ENCODE data around the gene MAN1C1. TPM values are rescaled to one million over a fixed set of nuclear protein-coding genes. Genes with fewer than 3 reads are reported as not detected.

The MAN1C1 gene
- total RNA-seq, 1 experiment from 2014 or later, result 1.2 TPM

DNA sequence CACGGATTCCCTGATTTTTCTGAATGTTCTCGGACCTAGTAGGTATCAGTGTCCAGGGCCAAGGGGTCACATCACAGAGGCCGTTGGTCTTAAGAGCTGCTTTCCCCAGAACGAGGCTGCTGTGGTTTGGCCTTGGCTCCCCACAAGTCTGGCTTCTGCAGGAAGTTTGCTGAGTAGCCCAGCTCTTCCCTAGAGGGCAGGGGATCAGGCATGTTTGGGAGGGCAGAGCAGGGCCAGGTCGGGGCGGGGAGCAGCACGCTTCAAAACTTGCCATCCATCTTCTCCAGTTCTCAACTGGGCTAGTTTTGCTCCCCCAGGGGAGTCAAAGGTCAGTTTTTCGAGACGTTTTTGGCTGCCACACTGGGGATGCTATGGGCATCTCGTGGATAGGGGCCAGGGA is 37.0 kb downstream of the MAN1C1 start:
- H2AFZ ChIP-seq (ENCODE audit: low read depth, low read length, poor library complexity, severe bottlenecking), result no peak overlapping the region
- H3K4me3 ChIP-seq (replicated peaks in 1 of 2; ENCODE audit: low read depth in 1 of 2, low read length in 2 of 2), result no peak overlapping the region
- ChIA-PET RAD21 (ENCODE audit: low non-redundant PET in 1 of 2, low total read pairs in 2 of 2, uncharacterized antibody in 2 of 2, unreplicated experiment in 2 of 2) (no interaction called here), POLR2A (no interaction called here), CTCF (no interaction called here)
- TF ChIP-seq, protein P1, sequence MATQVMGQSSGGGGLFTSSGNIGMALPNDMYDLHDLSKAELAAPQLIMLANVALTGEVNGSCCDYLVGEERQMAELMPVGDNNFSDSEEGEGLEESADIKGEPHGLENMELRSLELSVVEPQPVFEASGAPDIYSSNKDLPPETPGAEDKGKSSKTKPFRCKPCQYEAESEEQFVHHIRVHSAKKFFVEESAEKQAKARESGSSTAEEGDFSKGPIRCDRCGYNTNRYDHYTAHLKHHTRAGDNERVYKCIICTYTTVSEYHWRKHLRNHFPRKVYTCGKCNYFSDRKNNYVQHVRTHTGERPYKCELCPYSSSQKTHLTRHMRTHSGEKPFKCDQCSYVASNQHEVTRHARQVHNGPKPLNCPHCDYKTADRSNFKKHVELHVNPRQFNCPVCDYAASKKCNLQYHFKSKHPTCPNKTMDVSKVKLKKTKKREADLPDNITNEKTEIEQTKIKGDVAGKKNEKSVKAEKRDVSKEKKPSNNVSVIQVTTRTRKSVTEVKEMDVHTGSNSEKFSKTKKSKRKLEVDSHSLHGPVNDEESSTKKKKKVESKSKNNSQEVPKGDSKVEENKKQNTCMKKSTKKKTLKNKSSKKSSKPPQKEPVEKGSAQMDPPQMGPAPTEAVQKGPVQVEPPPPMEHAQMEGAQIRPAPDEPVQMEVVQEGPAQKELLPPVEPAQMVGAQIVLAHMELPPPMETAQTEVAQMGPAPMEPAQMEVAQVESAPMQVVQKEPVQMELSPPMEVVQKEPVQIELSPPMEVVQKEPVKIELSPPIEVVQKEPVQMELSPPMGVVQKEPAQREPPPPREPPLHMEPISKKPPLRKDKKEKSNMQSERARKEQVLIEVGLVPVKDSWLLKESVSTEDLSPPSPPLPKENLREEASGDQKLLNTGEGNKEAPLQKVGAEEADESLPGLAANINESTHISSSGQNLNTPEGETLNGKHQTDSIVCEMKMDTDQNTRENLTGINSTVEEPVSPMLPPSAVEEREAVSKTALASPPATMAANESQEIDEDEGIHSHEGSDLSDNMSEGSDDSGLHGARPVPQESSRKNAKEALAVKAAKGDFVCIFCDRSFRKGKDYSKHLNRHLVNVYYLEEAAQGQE (IDR thresholded peaks at IDR 0.05; ENCODE audit: low read depth), result no peak
- TF ChIP-seq RAD21 (IDR thresholded peaks at IDR 0.05; ENCODE audit: low read depth) (no peak), POLR2AphosphoS5 (IDR thresholded peaks at IDR 0.05; ENCODE audit: low read depth, low read length) (no peak), EGR1 (IDR thresholded peaks at IDR 0.05; ENCODE audit: low read depth) (no peak), ZNF274 (IDR thresholded peaks at IDR 0.05; ENCODE audit: low read depth, low read length) (no peak), SRF (IDR thresholded peaks at IDR 0.05; ENCODE audit: low read depth) (no peak), EZH2phosphoT487 (IDR thresholded peaks at IDR 0.05; ENCODE audit: borderline replicate concordance) (no peak), SIN3A (IDR thresholded peaks at IDR 0.05; ENCODE audit: low read depth) (no peak), ZFX (IDR thresholded peaks at IDR 0.05) (no peak)
- TF ChIP-seq, protein P2, sequence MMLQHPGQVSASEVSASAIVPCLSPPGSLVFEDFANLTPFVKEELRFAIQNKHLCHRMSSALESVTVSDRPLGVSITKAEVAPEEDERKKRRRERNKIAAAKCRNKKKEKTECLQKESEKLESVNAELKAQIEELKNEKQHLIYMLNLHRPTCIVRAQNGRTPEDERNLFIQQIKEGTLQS (IDR thresholded peaks at IDR 0.05), result no peak
- intact Hi-C loops (cut with micrococcal nuclease), result no loop called here
- no peaks in the 10 kb centered on the region for H3K4me1 ChIP-seq (ENCODE audit: control insufficient read depth in 1 of 2, insufficient read depth in 2 of 2, low read length in 2 of 2)
- H3K9ac ChIP-seq (ENCODE audit: low read length), result no peak overlapping the region
- no peaks in the 10 kb centered on the region for H4K20me1 ChIP-seq (ENCODE audit: insufficient read depth)
- no peaks in the 10 kb centered on the region for H3K9me3 ChIP-seq (ENCODE audit: control insufficient read depth in 1 of 2, insufficient read depth in 1 of 2, low read depth in 1 of 2, low read length in 2 of 2)
- H3K4me2 ChIP-seq (ENCODE audit: low read length), result no peak overlapping the region
- no peaks in the 10 kb centered on the region for H3K36me3 ChIP-seq (ENCODE audit: control insufficient read depth in 1 of 2, insufficient read depth in 2 of 2, low read length in 2 of 2)
- ATAC-seq, result no peak
- no peaks in the 10 kb centered on the region for H3K79me2 ChIP-seq (ENCODE audit: insufficient read depth, low read length)
- DNase-seq (ENCODE audit: low read depth, low spot score), result no peak
- no peak overlapping the region for H3K27ac ChIP-seq (ENCODE audit: low read depth, low read length)
- BruUV-seq (replicated peaks), result no TSS peak
- H3K9me2 ChIP-seq (ENCODE audit: insufficient read depth), result no peaks in the 10 kb centered on the region
- peaks cover 7% of the 10 kb centered on the region; the same call in 1 of the 2 replicates for H3K27me3 ChIP-seq (ENCODE audit: insufficient read depth, low read length)

All from HCT116 (cell line).